ENCODE results near the gene SLC9A3.

The SLC9A3 gene

GRCh38 chr5:446066-446882 lies 78.0 kb downstream of the SLC9A3 start:
- H3K4me1 ChIP-seq (ENCODE audit: control insufficient read depth, insufficient read depth, low read length, unreplicated experiment): peaks cover 13% of the 10 kb centered on the region
- H3K27ac ChIP-seq (ENCODE audit: low read depth, low read length): no peak overlapping the region
- peaks cover 22% of the 10 kb centered on the region for H3K36me3 ChIP-seq (ENCODE audit: insufficient read depth, low read length)
- no peaks in the 10 kb centered on the region for H3K27me3 ChIP-seq (ENCODE audit: insufficient read depth, low read length)
- no peak overlapping the region for H2AFZ ChIP-seq (ENCODE audit: low read length, unreplicated experiment)
- H3K79me2 ChIP-seq (ENCODE audit: control insufficient read depth, insufficient read depth, low read length, unreplicated experiment): peaks cover 35% of the 10 kb centered on the region
- H3K4me3 ChIP-seq (ENCODE audit: low read depth, low read length): no peak overlapping the region

GRCh38 chr5:445591-445990 lies 78.7 kb downstream of the SLC9A3 start:
- no peak overlapping the region for H2AFZ ChIP-seq (ENCODE audit: low read length, unreplicated experiment)
- peaks cover 13% of the 10 kb centered on the region for H3K4me1 ChIP-seq (ENCODE audit: control insufficient read depth, insufficient read depth, low read length, unreplicated experiment)
- no peaks in the 10 kb centered on the region for H3K27me3 ChIP-seq (ENCODE audit: insufficient read depth, low read length)
- H3K27ac ChIP-seq (ENCODE audit: low read depth, low read length): no peak overlapping the region
- peaks cover 16% of the 10 kb centered on the region for H3K36me3 ChIP-seq (ENCODE audit: insufficient read depth, low read length)
- no peak overlapping the region for H3K4me3 ChIP-seq (ENCODE audit: low read depth, low read length)
- H3K79me2 ChIP-seq (ENCODE audit: control insufficient read depth, insufficient read depth, low read length, unreplicated experiment): peaks cover 35% of the 10 kb centered on the region

GRCh38 chr5:444226-444625 lies 80.0 kb downstream of the SLC9A3 start:
- no peaks in the 10 kb centered on the region for H3K27me3 ChIP-seq (ENCODE audit: insufficient read depth, low read length)
- peaks cover 35% of the 10 kb centered on the region for H3K79me2 ChIP-seq (ENCODE audit: control insufficient read depth, insufficient read depth, low read length, unreplicated experiment)
- no peak overlapping the region for H2AFZ ChIP-seq (ENCODE audit: low read length, unreplicated experiment)
- peak overlapping the region; percentile 99 for H3K4me3 ChIP-seq (ENCODE audit: low read depth, low read length)
- H3K27ac ChIP-seq (ENCODE audit: low read depth, low read length): no peak overlapping the region
- peaks cover 13% of the 10 kb centered on the region for H3K4me1 ChIP-seq (ENCODE audit: control insufficient read depth, insufficient read depth, low read length, unreplicated experiment)
- H3K36me3 ChIP-seq (ENCODE audit: insufficient read depth, low read length): peaks cover 6% of the 10 kb centered on the region

- Histone ChIP-seq H2AFZ (ENCODE audit: low read length, unreplicated experiment) (peak overlapping the region; percentile 50), H3K36me3 (ENCODE audit: insufficient read depth, low read length) (no peaks in the 10 kb centered on the region; the same call in 1 of the 2 replicates), H3K79me2 (ENCODE audit: control insufficient read depth, insufficient read depth, low read length, unreplicated experiment) (peaks cover 35% of the 10 kb centered on the region), H3K27ac (ENCODE audit: low read depth, low read length) (peak overlapping the region; percentile 78; the same call in 1 of the 2 replicates), H3K4me3 (ENCODE audit: low read depth, low read length) (peak overlapping the region; percentile 99), H3K4me1 (ENCODE audit: control insufficient read depth, insufficient read depth, low read length, unreplicated experiment) (peaks cover 13% of the 10 kb centered on the region), H3K27me3 (ENCODE audit: insufficient read depth, low read length) (no peaks in the 10 kb centered on the region)
Measured at GRCh38 chr5:443239-444151, 80.8 kb downstream of the SLC9A3 start.

GRCh38 chr5:442335-443238 lies 81.7 kb downstream of the SLC9A3 start, which contains the start of gene EXOC3:
TSS of gene EXOC3 (plus strand) at chr5:443176. CDS start at chr5:446206, 3,030 bp downstream.
- Histone ChIP-seq H3K36me3 (ENCODE audit: insufficient read depth, low read length) (no peaks in the 10 kb centered on the region; the same call in 1 of the 2 replicates), H2AFZ (ENCODE audit: low read length, unreplicated experiment) (peak within 1 kb of the TSS; percentile 92), H3K27ac (ENCODE audit: low read depth, low read length) (peak within 1 kb of the TSS; percentile 78), H3K79me2 (ENCODE audit: control insufficient read depth, insufficient read depth, low read length, unreplicated experiment) (peaks cover 35% of the 10 kb centered on the region), H3K4me3 (ENCODE audit: low read depth, low read length) (peak within 1 kb of the TSS; percentile 99), H3K27me3 (ENCODE audit: insufficient read depth, low read length) (no peaks in the 10 kb centered on the region), H3K4me1 (ENCODE audit: control insufficient read depth, insufficient read depth, low read length, unreplicated experiment) (peaks cover 13% of the 10 kb centered on the region)

GRCh38 chr5:441996-442334 lies 82.3 kb downstream of the SLC9A3 start:
- peak overlapping the region; percentile 99 for H3K4me3 ChIP-seq (ENCODE audit: low read depth, low read length)
- H3K27ac ChIP-seq (ENCODE audit: low read depth, low read length): peak overlapping the region; percentile 78
- H3K27me3 ChIP-seq (ENCODE audit: insufficient read depth, low read length): no peaks in the 10 kb centered on the region
- H2AFZ ChIP-seq (ENCODE audit: low read length, unreplicated experiment): peak overlapping the region; percentile 92
- H3K79me2 ChIP-seq (ENCODE audit: control insufficient read depth, insufficient read depth, low read length, unreplicated experiment): peaks cover 35% of the 10 kb centered on the region
- H3K36me3 ChIP-seq (ENCODE audit: insufficient read depth, low read length): no peaks in the 10 kb centered on the region
- peaks cover 13% of the 10 kb centered on the region for H3K4me1 ChIP-seq (ENCODE audit: control insufficient read depth, insufficient read depth, low read length, unreplicated experiment)

GRCh38 chr5:440401-441201 lies 83.6 kb downstream of the SLC9A3 start:
- Histone ChIP-seq H3K4me1 (ENCODE audit: control insufficient read depth, insufficient read depth, low read length, unreplicated experiment) (peaks cover 13% of the 10 kb centered on the region), H3K27ac (ENCODE audit: low read depth, low read length) (no peak overlapping the region), H2AFZ (ENCODE audit: low read length, unreplicated experiment) (no peak overlapping the region), H3K79me2 (ENCODE audit: control insufficient read depth, insufficient read depth, low read length, unreplicated experiment) (peaks cover 35% of the 10 kb centered on the region), H3K4me3 (ENCODE audit: low read depth, low read length) (no peak overlapping the region), H3K27me3 (ENCODE audit: insufficient read depth, low read length) (no peaks in the 10 kb centered on the region), H3K36me3 (ENCODE audit: insufficient read depth, low read length) (no peaks in the 10 kb centered on the region)

- Histone ChIP-seq H3K4me1 (ENCODE audit: control insufficient read depth, insufficient read depth, low read length, unreplicated experiment) (peaks cover 13% of the 10 kb centered on the region), H3K27ac (ENCODE audit: low read depth, low read length) (no peak overlapping the region), H3K4me3 (ENCODE audit: low read depth, low read length) (no peak overlapping the region)
Measured at GRCh38 chr5:439636-440035, 84.6 kb downstream of the SLC9A3 start.

GRCh38 chr5:439181-439580 lies 85.1 kb downstream of the SLC9A3 start:
- H3K27ac ChIP-seq (ENCODE audit: low read depth, low read length): no peak overlapping the region
- H3K4me3 ChIP-seq (ENCODE audit: low read depth, low read length): no peak overlapping the region
- H3K79me2 ChIP-seq (ENCODE audit: control insufficient read depth, insufficient read depth, low read length, unreplicated experiment): peaks cover 25% of the 10 kb centered on the region
- H2AFZ ChIP-seq (ENCODE audit: low read length, unreplicated experiment): no peak overlapping the region
- H3K27me3 ChIP-seq (ENCODE audit: insufficient read depth, low read length): no peaks in the 10 kb centered on the region
- no peaks in the 10 kb centered on the region for H3K36me3 ChIP-seq (ENCODE audit: insufficient read depth, low read length)
- H3K4me1 ChIP-seq (ENCODE audit: control insufficient read depth, insufficient read depth, low read length, unreplicated experiment): peaks cover 11% of the 10 kb centered on the region

More at GRCh38 chr5:439636-440035, 84.6 kb downstream of the SLC9A3 start:
- Histone ChIP-seq H2AFZ (ENCODE audit: low read length, unreplicated experiment) (no peak overlapping the region), H3K27me3 (ENCODE audit: insufficient read depth, low read length) (no peaks in the 10 kb centered on the region), H3K79me2 (ENCODE audit: control insufficient read depth, insufficient read depth, low read length, unreplicated experiment) (peaks cover 29% of the 10 kb centered on the region), H3K36me3 (ENCODE audit: insufficient read depth, low read length) (no peaks in the 10 kb centered on the region)
